Lung microvascular endothelial cell (primary cell): ENCODE measurements around the gene SOX1. TPM values are rescaled to one million over a fixed set of nuclear protein-coding genes. Genes with fewer than 3 reads are reported as not detected.

ENCODE experiments used
- DNase-seq, 2 donors: peaks; one replicate each; pipeline versions ENCODE4 v3.0.0 to v3.0.0-alpha.2; 2010; ENCODE audit warnings: low read depth in 2 of 2
- total RNA-seq: library from RNA; depleted of rRNA; stranded (reverse); fragments of >200 nt; gene quantifications from 2 replicates; pipeline ENCODE4 v1.2.1, GENCODE V29; 2014

The SOX1 gene
- not detected in 2 replicates for total RNA-seq

- peak in 1 of 2 donors; percentile 22 for DNase-seq
These were observed at the start of gene SOX1 for GRCh38 chr13:112067116-112067741. SOX1 (plus strand) TSS chr13:112067149; CDS start chr13:112067659, 510 bp downstream.

DNA sequence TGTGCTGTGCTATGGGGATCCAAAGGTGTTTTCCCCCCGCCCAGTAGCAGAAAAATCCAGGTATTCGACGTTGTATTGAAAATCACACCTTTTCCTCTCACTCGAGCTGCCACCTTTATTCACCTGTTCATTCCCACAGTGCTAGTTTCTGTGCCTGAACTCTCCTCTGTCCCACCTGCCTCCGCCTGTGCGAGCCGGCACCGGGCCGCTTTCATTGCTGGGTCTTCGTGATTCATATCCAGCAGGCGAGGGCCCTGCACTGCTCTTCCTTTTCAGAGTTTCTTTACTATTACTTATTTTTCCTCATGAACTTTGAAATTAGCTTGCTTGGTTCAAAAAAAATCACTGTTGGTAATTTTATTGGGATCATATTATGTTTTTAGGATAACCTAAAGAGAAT, 42.4 kb upstream of the SOX1 start:
- DNase-seq: no peak

DNA sequence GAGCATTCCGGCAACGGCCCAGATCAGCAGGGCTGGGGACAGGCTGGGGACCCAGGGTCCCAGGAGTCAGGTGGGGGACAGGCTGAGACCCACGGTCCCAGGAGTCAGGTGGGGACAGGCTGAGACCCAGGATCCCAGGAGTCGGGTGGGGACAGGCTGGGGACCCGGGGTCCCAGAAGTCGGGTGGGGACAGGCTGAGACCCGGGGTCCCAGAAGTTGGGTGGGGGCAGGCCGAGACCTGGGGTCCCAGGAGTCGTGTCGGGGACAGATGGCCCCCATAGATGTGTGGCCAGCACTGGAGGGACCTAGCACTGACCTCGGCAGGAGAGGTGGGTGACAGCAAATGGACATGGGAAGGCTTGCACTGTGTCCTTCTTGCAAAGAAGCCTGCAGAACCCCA, 39.7 kb upstream of the SOX1 start:
- no peak for DNase-seq

DNA sequence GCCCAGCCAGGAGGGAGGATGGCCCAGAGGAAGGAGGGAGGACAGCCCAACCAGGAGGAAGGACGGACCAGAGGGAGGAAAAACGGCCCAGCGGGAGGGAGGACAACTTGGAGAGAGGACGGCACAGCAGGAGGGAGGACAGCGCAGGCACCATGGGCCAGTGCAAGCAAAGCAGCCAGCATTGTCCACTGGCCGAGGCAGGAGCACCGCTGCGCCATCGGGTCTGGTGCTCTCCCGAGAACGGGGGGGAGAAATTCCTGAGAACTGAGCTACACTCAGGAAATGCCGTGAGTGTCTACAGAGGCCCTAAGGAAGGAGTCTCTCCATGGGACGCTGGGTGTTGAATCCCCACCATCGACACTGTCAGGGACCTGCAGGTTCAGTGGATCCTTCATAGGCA, 38.5 kb upstream of the SOX1 start:
- DNase-seq: no peak

DNA sequence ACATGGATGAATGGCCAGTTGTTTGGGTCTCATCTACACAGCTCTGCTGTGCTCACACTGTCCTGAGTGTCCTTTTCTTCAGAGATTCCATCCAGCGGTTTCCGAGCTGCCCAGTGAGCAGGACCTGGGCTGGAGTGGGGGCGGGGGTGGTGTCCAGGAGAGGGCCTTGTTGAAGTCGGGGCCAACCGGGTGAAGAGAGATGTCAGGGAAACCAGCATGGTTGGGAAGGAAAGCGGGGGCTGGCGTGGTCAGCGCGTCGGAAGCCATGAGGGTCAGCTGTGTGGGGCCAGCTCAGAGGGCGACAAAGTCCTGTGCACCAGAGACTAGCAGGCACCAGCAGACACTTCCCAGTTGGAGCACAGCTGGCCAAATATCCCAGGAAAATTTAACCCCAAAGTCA, 37.8 kb upstream of the SOX1 start:
- no peak for DNase-seq

DNA sequence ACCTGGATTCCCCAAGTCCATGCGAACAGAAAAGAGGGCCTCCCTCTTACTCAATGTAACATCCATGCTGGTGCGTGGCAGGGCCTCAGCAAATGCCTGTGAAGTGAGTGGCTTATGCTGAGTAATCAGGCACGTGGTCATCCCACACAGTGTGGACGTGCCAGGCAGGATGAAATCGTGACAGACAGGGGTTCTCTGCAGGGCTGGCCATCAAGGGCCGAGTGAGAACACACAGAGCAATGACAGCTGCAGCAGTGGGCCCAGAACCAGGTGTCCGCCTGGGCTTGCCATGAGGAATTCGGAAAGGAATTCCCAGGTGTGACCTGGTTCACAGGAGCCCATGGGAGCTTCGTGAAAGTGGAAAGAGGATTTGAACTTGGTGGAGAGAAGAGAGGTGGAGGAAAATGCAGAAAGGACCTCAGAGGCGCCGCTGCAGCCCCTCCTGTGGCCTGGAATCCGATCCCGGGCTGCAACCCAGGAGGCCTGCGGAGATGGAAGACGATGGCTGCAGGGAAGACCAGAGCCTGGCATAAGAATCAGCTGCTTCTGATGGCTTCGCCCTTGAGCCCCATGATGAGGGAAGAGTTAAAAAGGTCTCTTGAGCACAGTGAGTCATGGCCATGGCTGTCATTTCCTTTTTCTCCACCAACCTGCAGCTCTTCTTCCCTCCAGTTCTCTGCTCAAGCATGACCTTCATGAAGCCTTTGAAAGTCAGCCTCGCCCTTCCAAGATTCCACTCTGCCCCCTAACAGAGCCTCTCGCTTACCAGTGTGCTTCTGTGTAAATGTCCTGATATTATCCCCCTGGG, 34.6 kb upstream of the SOX1 start:
- DNase-seq: no peak

DNA sequence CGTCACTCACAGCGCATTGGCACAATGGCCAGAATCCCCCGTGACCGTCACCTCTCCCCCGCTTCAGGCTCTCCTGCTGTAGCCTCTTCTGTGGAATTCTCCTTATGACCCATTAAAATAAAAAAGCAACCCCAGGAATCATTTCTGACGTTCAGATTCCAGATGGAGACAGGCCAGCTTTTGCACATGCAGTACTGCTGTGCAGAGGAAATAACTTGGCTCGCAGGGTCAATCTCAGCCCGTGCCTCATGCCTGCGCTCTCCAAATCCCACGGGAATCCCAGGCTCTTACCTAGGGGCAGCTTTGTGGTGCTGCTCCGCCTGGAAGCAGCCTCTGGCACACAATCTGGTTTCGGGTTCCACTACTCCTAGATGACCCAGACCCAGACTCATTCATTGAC, 32.7 kb upstream of the SOX1 start:
- DNase-seq: no peak

GRCh38 chr13:112034846-112035245, 32.1 kb upstream of the SOX1 start:
- no peak for DNase-seq

GRCh38 chr13:112042496-112042895, 24.5 kb upstream of the SOX1 start:
- no peak for DNase-seq

DNA sequence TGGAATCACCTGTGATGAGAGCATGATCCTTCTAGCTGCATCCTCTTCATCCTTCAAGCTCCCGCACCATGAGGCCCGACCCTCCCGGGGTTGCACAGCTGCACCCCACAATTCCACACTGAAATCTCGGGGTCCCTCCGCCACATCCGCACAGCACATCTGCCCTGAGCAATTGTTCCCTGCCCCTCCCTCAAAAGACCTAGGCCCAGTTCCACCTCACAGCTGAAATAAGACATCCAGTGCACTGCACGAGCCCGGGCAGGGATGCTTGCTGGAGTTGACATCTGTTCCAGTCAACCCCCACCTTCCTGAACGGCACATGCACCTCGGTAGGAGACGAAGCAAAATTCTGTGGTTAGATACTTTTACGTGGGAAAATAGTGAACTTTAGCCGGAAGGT, 14.7 kb upstream of the SOX1 start:
- DNase-seq: no peak

GRCh38 chr13:112053167-112053743, 13.7 kb upstream of the SOX1 start:
- DNase-seq: no peak

DNA sequence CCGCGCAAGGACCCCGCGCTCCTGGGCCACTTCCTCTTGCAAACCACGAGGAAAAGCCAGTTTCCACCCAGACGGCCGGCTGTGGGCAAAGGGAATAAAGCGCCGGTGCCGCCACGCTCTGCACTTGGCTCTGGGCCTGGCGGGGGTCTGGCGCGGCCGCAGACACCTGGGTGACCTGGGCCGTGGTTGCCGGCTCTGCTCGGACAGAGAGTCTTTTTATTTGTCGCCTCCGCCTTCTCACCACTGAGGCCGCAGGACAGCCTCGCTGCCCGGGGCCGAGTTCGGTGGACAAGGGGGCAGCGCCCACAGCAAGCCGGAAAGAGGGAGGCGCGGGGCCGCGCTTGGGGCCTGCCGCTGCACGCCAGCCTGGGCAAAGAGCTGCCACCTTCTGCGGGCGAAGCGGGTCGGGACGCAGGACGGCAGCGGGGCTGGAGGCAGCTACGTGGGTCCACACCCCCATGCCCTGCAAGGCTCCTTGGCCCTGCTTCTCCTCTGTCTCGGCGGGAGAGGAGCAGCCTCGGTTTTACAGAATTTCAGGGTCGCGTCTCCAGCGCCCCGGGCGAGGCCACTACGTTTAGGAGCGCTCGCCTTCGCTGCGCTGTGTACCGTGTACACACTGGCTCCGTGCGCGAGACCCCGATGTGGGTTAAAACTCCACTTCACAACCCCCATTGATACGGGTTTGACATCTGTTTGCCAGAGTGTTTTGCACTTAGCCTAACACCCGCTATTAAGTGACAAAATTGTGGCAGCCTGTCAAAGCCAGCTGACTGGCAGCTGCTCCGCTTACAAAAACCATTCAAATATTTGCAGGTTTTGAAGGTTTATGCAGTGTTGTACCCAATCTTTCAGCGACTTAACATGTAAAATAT, 13.0 kb upstream of the SOX1 start:
- DNase-seq: no peak

DNA sequence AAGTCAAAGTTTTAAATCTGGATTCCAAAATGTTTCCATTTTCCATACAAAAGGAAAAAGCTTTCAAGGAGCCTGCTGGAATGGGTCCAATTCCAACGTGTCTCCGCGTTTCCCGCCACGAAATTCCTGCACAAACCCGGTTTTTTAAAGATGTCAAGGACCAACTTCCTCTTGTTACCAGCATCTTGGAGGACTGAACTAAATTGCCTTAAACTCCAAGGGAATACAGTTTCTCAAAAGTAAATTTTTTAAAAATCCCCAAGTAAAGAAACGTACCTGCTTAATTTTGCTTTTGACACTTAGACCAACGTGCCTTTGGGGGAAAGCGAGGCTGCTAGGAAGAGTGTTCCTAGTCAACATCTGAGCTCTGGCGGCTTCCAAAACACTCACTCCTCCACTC, 12.3 kb upstream of the SOX1 start:
- no peak for DNase-seq

DNA sequence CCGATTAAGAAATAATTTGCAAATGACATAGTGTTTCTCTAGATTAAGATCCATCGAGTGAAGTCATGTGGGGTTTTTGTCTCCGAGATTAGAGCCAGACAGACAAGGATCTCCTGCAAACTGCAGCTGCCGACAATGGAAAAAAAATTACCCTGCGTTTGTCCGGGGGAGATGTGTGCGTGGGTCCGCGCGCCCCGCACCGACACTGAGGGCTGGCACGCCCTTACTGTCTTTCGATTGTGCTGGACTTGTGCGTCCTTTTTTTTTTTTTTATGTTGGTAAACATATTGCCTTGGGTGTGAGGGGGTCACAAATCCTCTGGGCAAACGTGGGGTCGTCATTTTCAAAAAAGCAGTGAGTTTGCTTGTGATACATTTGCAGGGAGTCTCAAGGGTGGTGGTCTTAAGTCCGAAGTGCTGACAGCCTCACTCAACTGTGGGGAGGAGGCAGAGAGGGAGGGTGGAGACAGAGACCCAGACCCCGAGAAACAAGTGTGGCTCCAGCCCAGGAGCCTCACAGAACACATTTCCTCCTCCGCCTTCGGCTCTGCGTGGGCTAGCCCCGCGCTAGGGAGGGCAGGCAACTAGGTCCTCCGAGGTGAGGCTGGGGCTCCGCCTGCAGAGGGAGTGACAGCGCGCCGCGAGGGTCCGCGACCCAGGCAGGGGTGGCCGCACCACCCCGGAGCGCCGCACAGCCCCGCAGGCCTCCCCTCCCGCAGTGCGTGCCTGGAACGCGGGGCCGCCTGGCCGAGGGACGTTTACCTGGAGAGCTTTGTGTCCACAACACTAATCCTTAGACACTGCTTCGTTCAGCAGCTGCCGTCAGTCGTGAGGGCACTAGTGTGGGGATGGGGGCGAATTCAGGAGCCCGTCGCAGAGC, 11.7 kb upstream of the SOX1 start:
- no peak for DNase-seq

- DNase-seq: no peak
These were observed 11.1 kb upstream of the SOX1 start for GRCh38 chr13:112055915-112056269.

DNA sequence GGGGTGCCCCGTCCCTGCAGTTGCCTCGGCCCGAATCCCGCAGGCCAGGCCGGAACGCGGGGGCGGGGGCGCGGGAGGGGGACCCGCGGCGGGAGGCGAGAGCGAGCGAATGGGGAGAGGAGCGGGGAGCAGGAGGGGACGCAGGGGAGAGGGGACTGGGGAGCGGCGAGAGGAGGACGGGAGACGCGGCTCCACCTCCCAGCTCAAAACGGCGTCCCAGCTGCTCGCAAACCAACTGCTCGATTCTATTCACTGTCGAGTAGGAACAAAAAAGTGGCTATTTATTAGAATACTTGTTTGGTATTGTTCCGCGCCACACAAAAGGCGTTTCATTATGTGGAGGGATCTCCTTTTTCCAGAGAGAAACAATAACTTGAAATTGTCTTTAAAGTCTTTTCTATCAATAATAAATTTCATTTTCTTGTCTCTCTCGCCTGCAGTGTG, 10.6 kb upstream of the SOX1 start:
- no peak for DNase-seq

- DNase-seq: no peak
These were observed 10.1 kb upstream of the SOX1 start for GRCh38 chr13:112056739-112057438.

DNA sequence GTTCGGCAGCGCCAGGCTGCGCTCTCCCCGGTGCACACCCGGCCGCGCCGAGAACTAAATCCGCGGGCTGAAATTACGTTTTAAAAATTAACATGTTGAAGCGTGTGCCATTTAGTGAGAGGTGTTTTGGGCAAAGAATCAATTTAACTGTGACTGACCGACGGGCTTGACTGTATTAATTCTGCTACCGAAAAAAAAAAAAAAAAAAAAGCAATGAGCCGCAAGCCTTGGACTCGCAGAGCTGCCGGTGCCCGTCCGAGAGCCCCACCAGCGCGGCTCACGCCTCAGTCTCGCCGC, 9.6 kb upstream of the SOX1 start:
- no peak for DNase-seq

GRCh38 chr13:112057736-112058518, 9.0 kb upstream of the SOX1 start:
- DNase-seq: peak in 1 of 2 donors; percentile 76

GRCh38 chr13:112058519-112058873, 8.5 kb upstream of the SOX1 start:
- no peak for DNase-seq
